ENCODE data around the gene CLTCL1. TPM values are rescaled to one million over a fixed set of nuclear protein-coding genes. Genes with fewer than 3 reads are reported as not detected.

CLTCL1 gene
- total and polyA plus RNA-seq, 9 of the 15 experiments (the other 6 are each of a cell fraction or from before 2014, with no cell fraction given) = 1.1 to 11.7 (median 5.0) TPM

DNA sequence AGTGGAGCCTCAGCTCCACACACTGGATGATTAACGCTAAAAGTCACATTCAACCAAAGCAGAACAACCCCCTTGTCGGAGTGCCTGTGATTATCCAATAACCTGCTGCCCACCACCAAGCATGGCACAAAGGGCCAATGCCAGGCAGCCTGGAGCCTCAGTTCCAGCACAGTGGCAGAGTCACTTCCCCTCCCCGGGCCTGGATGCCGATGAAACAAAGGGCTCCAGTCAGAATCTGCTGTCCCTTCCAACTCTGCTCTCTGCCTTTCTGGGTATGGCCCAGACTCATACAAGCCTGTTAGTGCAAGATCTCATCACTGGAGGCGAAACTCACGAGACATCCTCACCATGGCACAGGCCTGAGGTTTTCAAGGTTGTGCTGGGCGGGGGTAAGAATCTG is 52.1 kb downstream of the CLTCL1 start:
- Histone ChIP-seq H3K9me3 (replicated peaks; ENCODE audit: control insufficient read depth, insufficient read depth, low read depth, low read length) (no peaks in the 10 kb centered on the region), H3K4me1 (replicated peaks in 1 of 2; ENCODE audit: control insufficient read depth in 2 of 2, insufficient read depth in 2 of 2, low read length in 2 of 2) (peaks cover under 1 to 4% of the 10 kb centered on the region in 2 experiments; a peak in 4 of 5 replicates), H3K27me3 (ENCODE audit: control insufficient read depth in 2 of 2, insufficient read depth in 2 of 2, low read length in 2 of 2) (peaks cover 46 to 65% of the 10 kb centered on the region in 2 experiments), H3K27ac (ENCODE audit: extremely low read depth, low read depth, low read length) (no peak overlapping the region), H2AFZ (ENCODE audit: low read depth, low read length) (no peak overlapping the region), H3K9me1 (ENCODE audit: control insufficient read depth, insufficient read depth, low read length) (no peaks in the 10 kb centered on the region), H4K20me1 (replicated peaks; ENCODE audit: control insufficient read depth, insufficient read depth, low read length) (no peaks in the 10 kb centered on the region; the same call in 1 of the 2 replicates), H3K4me3 (no peak overlapping the region), H3K79me2 (ENCODE audit: control insufficient read depth, insufficient read depth, low read length) (no peaks in the 10 kb centered on the region), H3K4me2 (ENCODE audit: insufficient read depth, low read length) (no peak overlapping the region), H3K36me3 (ENCODE audit: control insufficient read depth, insufficient read depth, low read length) (no peaks in the 10 kb centered on the region), H3K9ac (ENCODE audit: insufficient read depth in 1 of 2, low read depth in 2 of 2, low read length in 2 of 2) (0 out of 4 replicates have a peak overlapping the region, but pooled peaks of 1 of the 2 experiments have one; percentile 31)
- intact Hi-C loops (cut with micrococcal nuclease) (no loop called here), in situ Hi-C loops (cut with MboI) (no loop called here)
- FAIRE-seq (no peak), DNase-seq (ENCODE audit: extremely low read depth in 1 of 4, low spot score in 3 of 4) (peak in 2 of 4 experiments; percentile 24 to 38), ATAC-seq (no peak; the same call in 2 of the 3 replicates)
- ChIA-PET CTCF (ENCODE audit: low intra/inter-chr PET ratio) (no interaction called here), POLR2A (interaction anchor here (0.5 to 3.8 kb wide), 8 partner anchors 8 to 234 kb away, joined by 3 to 21 read pairs (median 5); no protein-coding TSS in a partner anchor)
- no TSS peak for BruUV-seq (replicated peaks)
- 30% methylated on average over 7 of the region's 7 CpGs for WGBS (ENCODE audit: insufficient coverage, low coverage, missing lambda C conversion rate)
- peak; percentile 55 for TF ChIP-seq SETDB1 (IDR thresholded peaks at IDR 0.05; ENCODE audit: low read length)
- TF ChIP-seq FOXJ3 (CRISPR knock-in tag; IDR thresholded peaks at IDR 0.05) = no peak
- TF ChIP-seq ZC3H4 (CRISPR knock-in tag; IDR thresholded peaks at IDR 0.05; ENCODE audit: borderline replicate concordance) = 0 out of 2 replicates have a peak, but pooled peaks have one; percentile 61
- TF ChIP-seq TEAD4 (IDR thresholded peaks at IDR 0.05; ENCODE audit: low read length) = no peak
- TF ChIP-seq TEAD4 (CRISPR knock-in tag; IDR thresholded peaks at IDR 0.05; ENCODE audit: borderline replicate concordance) = peak; percentile 9; the same call in 1 of the 2 replicates
- 0 out of 2 replicates have a peak, but pooled peaks have one; percentile 51 for TF ChIP-seq HDAC6 (IDR thresholded peaks at IDR 0.05; ENCODE audit: low read depth, low read length)
- TF ChIP-seq, protein P1, sequence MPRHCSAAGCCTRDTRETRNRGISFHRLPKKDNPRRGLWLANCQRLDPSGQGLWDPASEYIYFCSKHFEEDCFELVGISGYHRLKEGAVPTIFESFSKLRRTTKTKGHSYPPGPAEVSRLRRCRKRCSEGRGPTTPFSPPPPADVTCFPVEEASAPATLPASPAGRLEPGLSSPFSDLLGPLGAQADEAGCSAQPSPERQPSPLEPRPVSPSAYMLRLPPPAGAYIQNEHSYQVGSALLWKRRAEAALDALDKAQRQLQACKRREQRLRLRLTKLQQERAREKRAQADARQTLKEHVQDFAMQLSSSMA (CRISPR knock-in tag; IDR thresholded peaks at IDR 0.05) = no peak
- TF ChIP-seq, protein P2, sequence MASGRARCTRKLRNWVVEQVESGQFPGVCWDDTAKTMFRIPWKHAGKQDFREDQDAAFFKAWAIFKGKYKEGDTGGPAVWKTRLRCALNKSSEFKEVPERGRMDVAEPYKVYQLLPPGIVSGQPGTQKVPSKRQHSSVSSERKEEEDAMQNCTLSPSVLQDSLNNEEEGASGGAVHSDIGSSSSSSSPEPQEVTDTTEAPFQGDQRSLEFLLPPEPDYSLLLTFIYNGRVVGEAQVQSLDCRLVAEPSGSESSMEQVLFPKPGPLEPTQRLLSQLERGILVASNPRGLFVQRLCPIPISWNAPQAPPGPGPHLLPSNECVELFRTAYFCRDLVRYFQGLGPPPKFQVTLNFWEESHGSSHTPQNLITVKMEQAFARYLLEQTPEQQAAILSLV (tag; IDR thresholded peaks at IDR 0.05) = no peak
- TF ChIP-seq, protein P3, sequence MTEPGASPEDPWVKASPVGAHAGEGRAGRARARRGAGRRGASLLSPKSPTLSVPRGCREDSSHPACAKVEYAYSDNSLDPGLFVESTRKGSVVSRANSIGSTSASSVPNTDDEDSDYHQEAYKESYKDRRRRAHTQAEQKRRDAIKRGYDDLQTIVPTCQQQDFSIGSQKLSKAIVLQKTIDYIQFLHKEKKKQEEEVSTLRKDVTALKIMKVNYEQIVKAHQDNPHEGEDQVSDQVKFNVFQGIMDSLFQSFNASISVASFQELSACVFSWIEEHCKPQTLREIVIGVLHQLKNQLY (CRISPR knock-in tag; conservative IDR thresholded peaks at IDR 0.05) = 0 out of 4 replicates have a peak, but pooled peaks of 1 of the 2 experiments have one; percentile 74
